Skeletal muscle satellite cell (primary cell): Measurements from ENCODE around the gene OR6M1.

Source experiments
- H3K27me3 ChIP-seq: 2 replicates; pipeline ENCODE4 v1.7.0; 2013; ENCODE audit warnings: low read length; ENCODE audit not compliant: control insufficient read depth, insufficient read depth
- H3K36me3 ChIP-seq: 2 replicates; pipeline ENCODE4 v1.7.0; 2013; ENCODE audit warnings: mild to moderate bottlenecking, control low read depth, low read length; ENCODE audit not compliant: insufficient read depth
- H3K4me1 ChIP-seq: 2 replicates; pipeline ENCODE4 v1.7.0; 2013; ENCODE audit warnings: low read length; ENCODE audit not compliant: control insufficient read depth, insufficient read depth
- H3K4me2 ChIP-seq: 2 replicates; pipeline ENCODE4 v1.7.0; 2013; ENCODE audit warnings: mild to moderate bottlenecking, low read length
- H3K4me3 ChIP-seq: 2 replicates; pipeline ENCODE4 v1.7.0; 2013; ENCODE audit warnings: low read length
- H3K9ac ChIP-seq: 2 replicates; pipeline ENCODE4 v1.7.0; 2013; ENCODE audit warnings: mild to moderate bottlenecking, low read depth, low read length, moderate library complexity
- H3K9me3 ChIP-seq: replicated peaks from 2 replicates; pipeline ENCODE4 v1.7.0; 2013; ENCODE audit warnings: mild to moderate bottlenecking, control low read depth, low read length

The OR6M1 gene

DNA sequence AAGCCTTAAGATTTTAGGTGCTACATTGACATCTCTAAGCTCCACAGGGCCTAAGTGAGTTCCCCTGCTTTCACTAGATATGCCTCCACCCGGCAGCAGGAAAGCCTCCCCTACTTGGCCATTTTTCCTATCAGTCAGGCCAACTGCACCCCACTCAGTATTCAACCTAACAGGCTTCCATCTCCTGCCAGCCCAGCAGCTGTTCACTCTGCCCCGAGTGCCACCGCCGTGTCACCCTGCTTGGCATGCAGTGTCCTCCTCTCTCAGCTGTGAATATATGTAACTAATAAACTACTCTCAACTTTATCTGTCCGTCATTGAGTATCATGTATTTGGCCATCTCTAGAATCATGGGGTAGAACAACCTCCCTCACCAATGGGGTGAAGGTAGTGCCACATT lies 9.0 kb upstream of the OR6M1 start:
- H3K4me1 ChIP-seq: no peaks in the 10 kb centered on the region
- H3K9me3 ChIP-seq: no peaks in the 10 kb centered on the region
- H3K9ac ChIP-seq: no peak overlapping the region
- no peak overlapping the region for H3K4me3 ChIP-seq
- no peak overlapping the region for H3K4me2 ChIP-seq
- H3K27me3 ChIP-seq: no peaks in the 10 kb centered on the region
- H3K36me3 ChIP-seq: no peaks in the 10 kb centered on the region

DNA sequence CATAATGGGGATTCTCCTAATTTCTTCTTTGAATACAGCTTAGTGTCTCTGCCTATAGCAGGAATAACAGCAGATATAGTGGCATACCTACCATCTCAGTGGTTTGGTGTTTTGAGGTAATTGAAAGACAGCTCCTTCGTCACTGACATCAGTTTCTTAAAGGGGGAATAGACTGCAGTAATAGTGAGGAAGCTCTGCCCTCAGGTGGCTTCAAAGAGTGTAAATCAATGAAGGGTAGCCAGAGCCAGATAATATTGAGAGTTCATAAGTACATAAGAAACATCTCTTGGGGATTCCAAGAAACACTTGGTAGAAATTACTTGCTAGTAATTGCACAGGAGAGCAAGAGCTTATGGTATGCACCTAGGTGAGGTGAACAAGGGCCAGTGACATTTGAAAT lies 4.4 kb downstream of the OR6M1 start:
- H3K4me2 ChIP-seq: no peak overlapping the region
- H3K9me3 ChIP-seq: no peaks in the 10 kb centered on the region
- no peak overlapping the region for H3K9ac ChIP-seq
- peaks cover 16% of the 10 kb centered on the region for H3K27me3 ChIP-seq
- no peaks in the 10 kb centered on the region for H3K36me3 ChIP-seq
- no peaks in the 10 kb centered on the region for H3K4me1 ChIP-seq
- no peak overlapping the region for H3K4me3 ChIP-seq

DNA sequence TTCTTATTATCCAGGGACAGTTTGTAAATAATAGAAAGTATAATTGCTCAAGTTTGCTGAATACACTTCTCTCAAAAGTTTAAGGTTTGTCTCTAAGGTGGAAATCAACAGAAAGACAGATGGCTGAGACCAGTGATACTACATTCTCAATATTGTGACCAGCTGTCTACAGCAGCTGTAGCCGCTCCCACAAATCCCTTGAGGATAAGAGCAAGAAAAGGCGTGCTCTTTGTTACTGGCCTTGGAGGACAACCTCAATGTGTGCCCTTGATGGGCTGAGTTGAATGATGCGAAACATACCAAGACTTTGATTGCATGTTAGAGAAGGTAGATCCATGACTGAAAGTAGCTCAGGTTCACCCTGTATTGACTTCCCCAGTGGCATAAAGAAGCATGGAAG lies 6.1 kb downstream of the OR6M1 start:
- peaks cover 9% of the 10 kb centered on the region for H3K27me3 ChIP-seq
- H3K36me3 ChIP-seq: no peaks in the 10 kb centered on the region
- H3K9ac ChIP-seq: no peak overlapping the region
- H3K9me3 ChIP-seq: no peaks in the 10 kb centered on the region
- no peak overlapping the region for H3K4me2 ChIP-seq
- no peaks in the 10 kb centered on the region for H3K4me1 ChIP-seq
- no peak overlapping the region for H3K4me3 ChIP-seq

DNA sequence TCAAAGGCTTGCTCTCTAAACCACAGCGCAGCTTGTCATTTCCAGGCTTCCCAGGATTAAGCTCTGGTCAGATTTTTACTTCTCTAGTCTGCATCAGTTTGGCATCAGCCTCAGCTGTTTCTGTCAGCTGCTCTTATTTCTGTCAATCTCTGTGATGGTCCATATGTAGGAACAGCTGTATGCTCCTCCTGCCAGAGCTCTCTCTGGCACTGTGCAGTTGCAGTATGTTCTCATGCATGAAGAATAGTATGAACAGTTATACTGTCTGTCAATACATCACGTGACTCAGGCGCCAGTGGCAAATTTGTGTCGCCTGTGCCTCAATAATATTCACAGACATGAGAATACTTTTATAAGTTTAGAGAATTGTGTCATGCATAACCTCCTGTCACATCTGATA lies 6.7 kb downstream of the OR6M1 start:
- Histone ChIP-seq H3K9me3 (no peaks in the 10 kb centered on the region), H3K27me3 (peaks cover 9% of the 10 kb centered on the region), H3K9ac (no peak overlapping the region), H3K4me2 (no peak overlapping the region), H3K4me3 (no peak overlapping the region), H3K36me3 (no peaks in the 10 kb centered on the region), H3K4me1 (no peaks in the 10 kb centered on the region)

DNA sequence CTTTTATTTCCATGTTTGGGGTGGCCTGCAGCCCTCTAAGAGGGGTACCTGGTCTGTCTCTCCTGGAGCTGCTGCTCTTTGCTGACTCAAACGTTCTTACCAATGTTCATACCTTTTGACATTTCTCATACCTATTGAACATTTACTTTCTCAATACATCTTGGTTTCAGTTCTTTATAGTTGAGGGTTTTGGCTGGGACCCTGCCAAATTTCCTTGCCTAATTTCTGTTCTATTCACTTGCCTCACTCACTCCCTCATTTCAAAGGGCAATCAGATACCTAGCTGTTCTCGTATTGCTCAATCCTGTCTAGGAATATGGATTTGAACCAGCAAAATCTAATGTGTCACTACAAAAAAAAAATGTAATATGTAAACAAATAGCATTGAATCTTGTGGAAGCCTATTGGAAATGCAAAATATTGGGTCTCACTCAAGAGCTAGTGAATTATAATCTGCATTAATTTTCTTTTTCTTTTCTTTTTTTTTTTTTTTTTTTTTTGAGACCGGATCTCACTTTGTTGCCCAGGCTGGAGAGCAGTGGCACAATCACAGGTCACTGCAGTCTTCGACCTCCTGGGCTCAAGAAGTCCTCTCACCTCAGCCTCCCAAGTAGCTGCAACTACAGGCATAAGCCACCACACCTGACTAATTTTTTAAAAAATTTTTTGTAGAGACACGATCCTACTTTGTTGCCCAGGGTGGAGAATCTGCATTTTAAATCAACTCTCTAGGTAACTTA lies 7.5 kb downstream of the OR6M1 start:
- H3K36me3 ChIP-seq: no peaks in the 10 kb centered on the region
- H3K4me3 ChIP-seq: no peak overlapping the region
- H3K27me3 ChIP-seq: peaks cover 9% of the 10 kb centered on the region
- H3K9ac ChIP-seq: no peak overlapping the region
- no peaks in the 10 kb centered on the region for H3K4me1 ChIP-seq
- H3K4me2 ChIP-seq: no peak overlapping the region
- H3K9me3 ChIP-seq: no peaks in the 10 kb centered on the region

DNA sequence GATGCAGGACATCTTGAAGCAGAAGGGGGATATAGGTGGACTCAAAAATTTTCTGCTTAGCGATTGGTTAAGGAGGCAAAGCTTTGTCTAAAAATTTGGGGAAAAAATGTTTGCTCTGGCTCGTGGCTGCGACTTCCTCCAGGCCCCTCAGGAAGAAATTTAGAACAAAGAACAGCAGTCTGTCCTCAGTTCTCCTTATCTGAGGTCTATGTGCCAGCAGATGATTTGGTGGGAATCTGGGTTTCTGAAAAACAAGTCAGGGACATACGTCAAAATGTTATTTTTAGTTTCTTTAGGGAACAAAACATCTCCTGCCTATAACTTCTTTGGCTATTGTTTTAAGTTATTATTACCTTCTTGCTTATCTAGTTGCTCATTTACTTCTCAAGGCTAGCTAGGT lies 8.1 kb downstream of the OR6M1 start:
- H3K9me3 ChIP-seq: no peaks in the 10 kb centered on the region
- H3K4me1 ChIP-seq: no peaks in the 10 kb centered on the region
- no peak overlapping the region for H3K4me3 ChIP-seq
- H3K27me3 ChIP-seq: peaks cover 9% of the 10 kb centered on the region
- no peak overlapping the region for H3K4me2 ChIP-seq
- H3K9ac ChIP-seq: no peak overlapping the region
- no peaks in the 10 kb centered on the region for H3K36me3 ChIP-seq

DNA sequence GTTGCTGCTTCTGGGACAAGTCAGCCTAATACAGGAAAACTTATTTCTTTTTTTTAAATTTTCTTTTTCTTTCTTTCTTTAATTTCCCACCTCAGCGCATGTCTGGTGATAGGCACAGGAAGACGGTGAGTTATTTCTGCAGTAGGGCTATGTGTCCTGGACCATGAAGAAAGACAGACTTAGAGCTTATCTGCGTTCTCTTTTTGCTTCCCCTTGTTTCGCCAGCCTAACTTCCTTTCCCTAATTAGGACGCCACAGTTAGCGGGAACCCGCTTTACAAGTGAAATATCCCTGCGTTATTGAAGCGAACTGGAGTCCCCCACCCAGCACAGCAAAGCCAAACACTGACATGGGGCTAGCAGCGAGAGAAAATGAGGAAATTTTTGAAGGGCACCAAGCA lies 8.6 kb downstream of the OR6M1 start:
- peaks cover 9% of the 10 kb centered on the region for H3K27me3 ChIP-seq
- H3K4me3 ChIP-seq: no peak overlapping the region
- no peak overlapping the region for H3K4me2 ChIP-seq
- H3K9me3 ChIP-seq: no peaks in the 10 kb centered on the region
- H3K36me3 ChIP-seq: no peaks in the 10 kb centered on the region
- no peak overlapping the region for H3K9ac ChIP-seq
- H3K4me1 ChIP-seq: no peaks in the 10 kb centered on the region

DNA sequence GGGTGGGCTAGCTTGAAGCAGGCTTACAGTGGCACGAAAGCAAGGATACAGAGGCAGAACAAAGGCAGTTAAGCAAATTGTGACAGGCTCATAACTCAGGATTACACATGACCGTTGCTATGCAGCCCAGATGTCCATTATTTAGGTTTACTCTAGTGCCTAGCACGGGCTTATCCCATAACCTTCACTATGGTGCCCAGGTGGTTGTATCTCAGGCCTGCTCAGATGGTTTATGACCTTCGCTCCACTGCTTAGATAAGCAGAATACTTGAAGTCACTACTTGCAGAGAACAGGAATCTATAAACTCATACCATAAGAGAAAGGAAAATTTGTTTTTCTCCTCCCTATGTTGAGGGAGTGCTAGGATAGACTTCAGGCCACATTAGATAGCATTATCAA lies 9.0 kb downstream of the OR6M1 start:
- no peaks in the 10 kb centered on the region for H3K9me3 ChIP-seq
- H3K9ac ChIP-seq: no peak overlapping the region
- peaks cover 9% of the 10 kb centered on the region for H3K27me3 ChIP-seq
- no peak overlapping the region for H3K4me2 ChIP-seq
- no peaks in the 10 kb centered on the region for H3K4me1 ChIP-seq
- no peaks in the 10 kb centered on the region for H3K36me3 ChIP-seq
- no peak overlapping the region for H3K4me3 ChIP-seq

DNA sequence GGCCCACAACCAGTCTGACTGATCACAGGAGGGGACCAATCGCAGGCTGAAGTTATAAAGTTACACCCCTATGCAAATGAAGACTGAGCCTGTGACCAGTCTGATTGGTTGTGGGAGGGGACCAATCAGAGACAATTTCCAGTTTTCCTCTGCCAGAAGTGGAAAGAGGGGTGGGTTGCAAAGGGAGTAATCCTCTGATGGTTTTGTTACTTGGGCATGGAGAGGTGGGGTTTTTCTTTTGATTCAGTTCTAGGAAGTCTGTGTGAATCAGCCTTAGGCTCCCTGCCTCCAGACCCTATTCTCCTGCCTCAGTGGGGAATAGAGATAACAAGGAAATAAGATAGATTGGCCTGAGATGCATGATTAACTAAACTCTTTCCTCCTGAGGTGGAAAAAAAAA lies 9.9 kb downstream of the OR6M1 start:
- H3K9me3 ChIP-seq: no peaks in the 10 kb centered on the region
- no peak overlapping the region for H3K4me2 ChIP-seq
- no peak overlapping the region for H3K4me3 ChIP-seq
- no peak overlapping the region for H3K9ac ChIP-seq
- peaks cover 9% of the 10 kb centered on the region for H3K27me3 ChIP-seq
- no peaks in the 10 kb centered on the region for H3K36me3 ChIP-seq
- H3K4me1 ChIP-seq: no peaks in the 10 kb centered on the region

DNA sequence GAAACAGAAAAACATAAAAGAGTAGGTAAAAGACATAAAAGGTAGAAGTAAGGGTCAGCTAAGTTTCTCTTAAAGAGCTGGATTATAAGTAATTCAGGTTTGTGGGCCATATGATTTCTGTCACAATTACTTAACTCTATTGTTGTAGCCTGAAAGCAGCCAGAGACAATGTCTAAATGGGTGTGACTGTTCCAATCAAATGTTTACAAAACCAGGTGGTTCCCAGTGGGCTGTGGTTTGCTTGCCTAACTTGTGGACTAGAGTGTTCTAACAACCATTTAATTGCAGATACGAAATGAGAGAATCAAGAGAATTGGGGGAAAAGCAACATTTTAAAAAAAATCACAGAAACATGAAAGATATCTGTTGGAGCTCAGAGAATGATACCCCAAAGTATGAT lies 22.6 kb downstream of the OR6M1 start:
- Histone ChIP-seq H3K4me1 (no peaks in the 10 kb centered on the region), H3K9ac (no peak overlapping the region), H3K4me2 (no peak overlapping the region), H3K4me3 (no peak overlapping the region), H3K9me3 (no peaks in the 10 kb centered on the region), H3K36me3 (no peaks in the 10 kb centered on the region), H3K27me3 (no peaks in the 10 kb centered on the region)

DNA sequence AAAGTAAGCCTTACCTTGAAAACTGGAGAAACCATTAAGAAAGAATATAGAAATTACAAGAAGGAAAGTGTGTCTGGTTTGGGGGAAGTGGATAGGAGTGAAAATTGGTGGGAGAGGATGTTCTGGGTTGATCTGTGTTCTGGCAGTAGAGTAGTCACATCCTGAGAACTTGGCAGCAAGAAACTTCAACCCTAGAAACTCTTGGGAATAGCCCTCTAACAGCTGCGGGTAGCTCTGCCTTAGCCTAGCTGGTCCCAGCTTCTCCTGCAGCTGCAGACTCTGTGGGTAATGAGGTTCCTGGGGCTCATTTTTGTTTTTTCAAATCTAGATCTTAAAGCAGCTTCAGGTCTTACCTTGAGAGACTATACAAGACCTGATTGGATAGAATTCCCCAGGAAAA lies 27.6 kb downstream of the OR6M1 start:
- H3K27me3 ChIP-seq: peaks cover 2% of the 10 kb centered on the region
- H3K36me3 ChIP-seq: no peaks in the 10 kb centered on the region
- H3K4me1 ChIP-seq: no peaks in the 10 kb centered on the region

DNA sequence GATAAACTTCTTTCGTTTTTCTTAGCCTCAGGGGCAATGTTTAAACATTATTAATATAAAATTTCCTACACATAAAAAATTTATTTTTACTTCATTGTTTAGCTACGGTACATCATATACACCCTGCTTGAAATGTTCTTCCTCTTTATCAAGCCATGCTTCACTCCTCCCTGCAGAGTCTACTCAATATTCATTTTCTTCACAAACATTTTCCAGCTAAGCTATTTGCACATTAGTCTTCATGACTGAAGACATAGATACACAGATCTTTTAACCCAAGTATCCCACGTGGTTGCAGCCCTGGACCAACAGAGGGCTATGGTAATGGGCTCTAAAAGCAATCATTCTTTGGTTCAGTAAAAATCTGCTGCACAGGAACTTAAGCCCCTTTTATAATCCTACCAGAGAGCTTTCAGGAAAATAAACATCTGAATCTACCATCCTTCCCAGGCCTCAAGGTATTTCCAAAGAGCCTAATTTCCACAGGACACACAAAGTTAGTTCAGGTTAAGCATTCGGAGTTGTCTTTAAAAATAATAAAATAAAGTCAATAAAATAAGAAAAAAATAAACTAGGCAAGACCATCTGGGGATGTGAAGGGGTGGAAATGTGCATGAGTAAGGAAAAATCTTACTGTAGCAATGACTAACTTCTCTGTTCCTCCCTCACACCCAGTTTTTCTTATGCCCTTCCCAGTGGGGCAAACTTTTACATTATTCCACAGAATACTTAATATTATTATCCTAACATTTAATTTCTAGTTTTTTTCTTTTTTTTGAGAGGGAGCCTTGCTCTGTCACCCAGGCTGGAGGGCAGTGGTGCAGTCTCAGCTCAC lies 30.2 kb downstream of the OR6M1 start:
- no peaks in the 10 kb centered on the region for H3K9me3 ChIP-seq
- no peaks in the 10 kb centered on the region for H3K36me3 ChIP-seq
- H3K4me1 ChIP-seq: no peaks in the 10 kb centered on the region
- H3K9ac ChIP-seq: no peak overlapping the region
- peaks cover 2% of the 10 kb centered on the region for H3K27me3 ChIP-seq
- no peak overlapping the region for H3K4me2 ChIP-seq
- H3K4me3 ChIP-seq: no peak overlapping the region

More for the DNA sequence above, 27.6 kb downstream of the OR6M1 start:
- Histone ChIP-seq H3K4me2 (no peak overlapping the region), H3K9me3 (no peaks in the 10 kb centered on the region), H3K4me3 (no peak overlapping the region), H3K9ac (no peak overlapping the region)
